D721Med (cell line): Measurements from ENCODE around the gene PIK3R1.

Experiments used
- DNase-seq: peaks from one replicate; pipeline ENCODE4 v3.0.0; 2011; ENCODE audit warnings: low spot score; ENCODE audit not compliant: insufficient read length
- FAIRE-seq: peaks from 2 replicates; lab custom pipeline; 2011; peaks lifted over from hg19 to GRCh38; lab: Jason Lieb, UNC
- TF ChIP-seq, protein P1 (sequence below): IDR thresholded peaks from 2 replicates; pipeline ENCODE4 v1.5.1; 2012; ENCODE audit warnings: mild to moderate bottlenecking, control low read depth; ENCODE audit not compliant: insufficient read depth; ENCODE audit errors: missing control alignments

Gene PIK3R1

DNA sequence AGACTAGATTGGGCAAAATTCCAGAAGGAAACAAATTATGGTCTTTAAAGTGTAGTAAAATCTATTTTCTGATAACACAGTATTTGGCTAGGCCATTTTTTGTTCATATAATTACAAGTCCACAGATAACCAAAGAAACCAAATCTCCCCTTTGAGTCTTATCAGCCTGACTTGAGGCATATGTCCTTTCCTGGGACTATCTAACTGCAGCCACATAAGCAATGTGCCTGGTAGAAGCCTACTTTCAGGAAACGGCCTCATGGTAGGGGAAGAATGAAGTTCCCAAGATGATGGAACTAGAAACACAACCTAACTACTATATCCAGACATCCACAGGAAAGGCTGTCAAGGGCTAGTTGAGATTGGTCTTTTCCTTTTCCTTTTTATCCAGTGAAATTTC, 130.0 kb downstream of the PIK3R1 start:
- FAIRE-seq (no peak), DNase-seq (no peak)
- TF ChIP-seq, protein P1, sequence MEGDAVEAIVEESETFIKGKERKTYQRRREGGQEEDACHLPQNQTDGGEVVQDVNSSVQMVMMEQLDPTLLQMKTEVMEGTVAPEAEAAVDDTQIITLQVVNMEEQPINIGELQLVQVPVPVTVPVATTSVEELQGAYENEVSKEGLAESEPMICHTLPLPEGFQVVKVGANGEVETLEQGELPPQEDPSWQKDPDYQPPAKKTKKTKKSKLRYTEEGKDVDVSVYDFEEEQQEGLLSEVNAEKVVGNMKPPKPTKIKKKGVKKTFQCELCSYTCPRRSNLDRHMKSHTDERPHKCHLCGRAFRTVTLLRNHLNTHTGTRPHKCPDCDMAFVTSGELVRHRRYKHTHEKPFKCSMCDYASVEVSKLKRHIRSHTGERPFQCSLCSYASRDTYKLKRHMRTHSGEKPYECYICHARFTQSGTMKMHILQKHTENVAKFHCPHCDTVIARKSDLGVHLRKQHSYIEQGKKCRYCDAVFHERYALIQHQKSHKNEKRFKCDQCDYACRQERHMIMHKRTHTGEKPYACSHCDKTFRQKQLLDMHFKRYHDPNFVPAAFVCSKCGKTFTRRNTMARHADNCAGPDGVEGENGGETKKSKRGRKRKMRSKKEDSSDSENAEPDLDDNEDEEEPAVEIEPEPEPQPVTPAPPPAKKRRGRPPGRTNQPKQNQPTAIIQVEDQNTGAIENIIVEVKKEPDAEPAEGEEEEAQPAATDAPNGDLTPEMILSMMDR: no peak

DNA sequence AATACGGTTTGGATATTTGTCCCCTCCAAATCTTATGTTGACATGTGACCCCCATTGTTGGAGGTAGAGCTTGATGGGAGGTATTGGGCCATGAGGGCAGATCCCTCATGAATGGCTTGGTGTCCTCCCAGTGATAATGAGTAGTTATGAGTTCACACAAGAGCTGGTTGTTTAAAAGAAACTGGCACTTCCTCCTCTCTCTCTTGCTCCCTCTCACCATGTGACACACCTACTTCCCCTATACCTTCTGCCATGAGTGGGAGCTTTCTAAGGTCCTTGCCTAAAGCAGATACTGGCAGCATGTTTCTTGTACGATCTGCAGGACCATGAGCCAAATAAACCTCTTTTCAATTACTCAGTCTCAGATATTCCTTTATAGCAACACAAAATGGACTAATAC, 132.0 kb downstream of the PIK3R1 start:
- FAIRE-seq: no peak
- TF ChIP-seq, protein P1: no peak
- DNase-seq: no peak

DNA sequence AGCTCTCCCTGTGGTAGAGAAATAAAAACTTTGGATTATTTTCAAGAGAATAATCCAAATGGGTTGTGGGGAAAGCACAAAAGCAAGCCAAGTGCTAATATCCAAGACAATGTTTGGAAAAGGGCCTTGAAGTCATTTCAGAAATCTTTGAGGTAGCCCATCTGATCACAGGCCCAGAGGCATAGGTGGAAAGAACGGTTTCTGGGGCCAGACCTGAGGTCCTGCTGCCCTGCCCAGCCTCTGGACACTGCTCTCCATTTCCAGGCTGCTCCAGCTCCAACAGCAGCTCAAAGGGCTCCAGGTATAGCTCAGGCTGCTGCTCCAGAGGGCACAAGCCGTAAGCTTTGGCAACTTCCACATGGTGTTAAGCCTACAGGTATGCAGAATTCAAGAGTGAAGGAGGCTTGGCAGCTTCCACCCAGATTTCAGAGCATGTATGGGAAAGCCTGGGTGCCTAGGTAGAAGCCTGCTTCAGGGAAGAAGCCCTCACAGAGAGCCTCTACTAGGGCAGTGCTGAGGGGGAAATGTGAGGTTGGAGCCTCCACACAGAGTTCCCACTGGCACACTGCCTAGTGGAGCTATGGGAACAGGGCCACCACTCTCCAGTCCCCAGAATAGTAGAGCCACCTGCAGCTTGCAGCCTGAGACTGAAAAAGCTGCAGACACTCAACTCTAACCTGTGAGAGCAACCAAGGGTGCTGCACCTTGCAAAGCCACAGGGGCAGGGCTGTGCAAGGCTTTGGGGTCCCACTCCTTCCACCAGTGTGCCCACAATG, 133.1 kb downstream of the PIK3R1 start:
- TF ChIP-seq, protein P1: no peak
- no peak for DNase-seq
- no peak for FAIRE-seq

DNA sequence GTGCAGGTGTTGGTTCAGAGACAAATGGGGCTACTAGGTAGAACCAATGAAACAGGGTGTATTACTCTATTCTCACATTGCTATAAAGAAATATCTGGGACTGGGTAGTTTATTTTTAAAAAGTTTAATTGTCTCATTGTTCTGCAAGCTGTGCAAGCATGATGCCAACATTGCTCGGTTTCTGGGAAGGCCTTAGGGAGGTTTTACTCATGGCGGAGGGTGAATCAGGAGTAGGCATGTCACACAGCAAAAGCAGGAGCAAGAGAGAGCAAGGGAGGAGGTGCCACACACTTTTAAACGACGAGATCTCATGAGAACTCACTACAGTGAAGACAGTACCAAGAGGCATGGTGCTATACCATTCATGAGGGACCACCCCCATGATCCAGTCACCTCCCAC, 134.6 kb downstream of the PIK3R1 start:
- FAIRE-seq (no peak), DNase-seq (no peak)
- TF ChIP-seq, protein P1: no peak
